GM19372 (cell line): ENCODE data around the gene METAP1.
"Not testable (repeated sequence)": the region's sequence is repeated elsewhere in the genome, so short reads cannot be mapped to it uniquely, and the experiment has no call there.

ENCODE experiments used
- ATAC-seq: cut with Tn5 transposase; IDR thresholded peaks from one replicate; pipeline ENCODE4 v1.9.1; 2021; ENCODE audit warnings: mild to moderate bottlenecking, low read depth, moderate library complexity; ENCODE audit not compliant: unreplicated experiment

METAP1 gene

DNA sequence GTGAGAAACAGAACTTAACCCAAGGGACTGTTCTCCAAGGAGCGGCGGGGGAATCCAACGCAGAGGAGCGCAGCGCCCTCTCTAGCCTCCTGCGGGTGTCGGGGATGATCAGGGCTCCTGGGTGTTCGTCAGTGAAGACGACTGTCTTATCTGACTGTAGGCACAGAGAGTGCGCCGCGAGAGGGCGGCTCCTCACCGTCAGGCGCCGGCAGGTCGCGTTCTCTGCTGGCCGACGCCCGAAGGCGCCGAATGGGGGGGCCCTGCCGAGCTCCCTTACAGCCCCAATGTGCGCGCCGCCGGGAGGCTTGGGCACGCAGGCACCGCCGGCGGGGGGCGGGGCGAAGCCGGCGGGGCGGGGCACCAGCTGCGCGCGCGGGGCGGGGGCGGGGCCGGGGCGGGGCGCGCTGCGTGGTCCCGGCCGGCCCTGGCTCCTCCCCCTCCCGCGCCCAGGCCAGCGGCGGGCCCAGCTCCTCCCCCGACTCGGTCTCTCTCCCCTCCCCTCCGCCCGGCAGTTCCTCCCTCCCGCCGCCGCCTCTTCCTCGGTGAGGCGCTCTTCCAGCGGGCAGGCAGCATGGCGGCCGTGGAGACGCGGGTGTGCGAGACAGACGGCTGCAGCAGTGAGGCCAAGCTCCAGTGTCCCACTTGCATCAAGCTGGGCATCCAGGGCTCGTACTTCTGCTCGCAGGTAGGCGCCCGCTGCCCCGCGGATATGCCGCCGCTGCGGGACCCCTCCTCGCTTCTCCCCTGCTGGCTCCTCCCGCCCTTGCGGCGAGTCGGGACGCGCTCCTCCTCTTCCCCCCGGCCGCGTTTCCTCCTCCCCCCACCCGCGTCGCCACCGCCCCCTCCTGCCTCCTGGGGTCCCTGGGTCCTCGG lies at the start of gene METAP1:
METAP1 (plus strand) TSS at position 539 of the 873 bp plus-strand sequence; CDS start at position 572, 33 bp downstream.
- peak; percentile 90 for ATAC-seq

DNA sequence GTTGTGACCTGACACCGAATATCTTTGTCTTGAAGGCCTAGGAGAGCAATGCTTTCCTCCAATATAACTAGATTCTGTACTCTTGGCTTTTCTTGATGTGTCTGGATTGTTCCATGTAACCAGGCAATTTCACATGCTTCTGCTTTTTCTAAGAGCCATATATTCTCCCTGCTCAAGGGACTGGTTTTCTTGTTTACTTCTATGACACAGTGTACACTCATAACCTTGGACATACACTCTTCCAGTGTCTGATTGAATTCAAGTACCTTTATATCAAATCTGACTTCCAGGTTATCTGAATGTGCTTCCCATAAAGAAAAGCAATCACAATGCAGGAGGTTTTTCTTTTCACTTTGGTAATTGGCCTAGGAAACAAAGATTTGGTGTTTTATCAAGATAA lies 49.2 kb upstream of the METAP1 start:
- no peak for ATAC-seq

- no peak for ATAC-seq
Observed at GRCh38 chr4:98950925-98951324, 44.6 kb upstream of the METAP1 start.

- no peak for ATAC-seq
Observed at GRCh38 chr4:98951710-98952109, 43.8 kb upstream of the METAP1 start.

DNA sequence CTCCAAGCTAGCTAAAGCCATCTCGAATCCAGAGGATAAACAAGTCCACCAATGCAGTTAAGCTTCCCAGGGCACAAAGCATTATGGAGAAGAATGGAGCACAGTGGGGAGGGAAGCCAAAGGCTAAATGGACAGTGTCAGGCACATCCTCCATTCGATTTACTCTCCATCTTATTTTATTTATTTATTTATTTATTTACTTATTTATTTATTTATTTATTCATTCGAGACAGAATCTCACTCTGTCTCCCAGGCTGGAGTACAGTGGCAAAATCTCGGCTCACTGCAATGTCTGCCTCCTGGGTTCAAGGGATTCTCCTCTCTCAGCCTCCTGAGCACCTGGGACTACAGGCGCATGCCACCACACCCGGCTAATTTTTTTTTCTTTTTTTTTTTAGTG lies 40.3 kb upstream of the METAP1 start:
- no peak for ATAC-seq

- ATAC-seq: no peak
Observed at GRCh38 chr4:98958065-98958464, 37.5 kb upstream of the METAP1 start.

DNA sequence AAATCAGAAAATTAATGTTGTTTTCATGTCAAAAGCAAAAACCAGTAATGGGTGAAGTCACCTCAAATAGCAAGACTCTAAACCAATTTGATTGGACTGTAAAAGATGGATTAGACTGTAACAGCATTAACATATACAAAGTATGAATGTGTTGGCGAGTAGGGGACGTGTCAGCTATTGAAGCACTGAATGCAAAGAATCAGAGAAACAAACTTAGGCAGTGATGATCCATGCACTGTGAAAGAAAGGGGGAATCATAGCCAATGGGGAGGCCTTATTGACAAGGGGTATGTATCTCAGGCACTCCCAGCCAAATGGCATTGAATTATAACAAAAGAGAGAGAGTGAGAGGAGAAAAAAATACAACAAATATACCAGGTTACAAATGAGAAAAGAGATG lies 36.1 kb upstream of the METAP1 start:
- ATAC-seq: no peak

DNA sequence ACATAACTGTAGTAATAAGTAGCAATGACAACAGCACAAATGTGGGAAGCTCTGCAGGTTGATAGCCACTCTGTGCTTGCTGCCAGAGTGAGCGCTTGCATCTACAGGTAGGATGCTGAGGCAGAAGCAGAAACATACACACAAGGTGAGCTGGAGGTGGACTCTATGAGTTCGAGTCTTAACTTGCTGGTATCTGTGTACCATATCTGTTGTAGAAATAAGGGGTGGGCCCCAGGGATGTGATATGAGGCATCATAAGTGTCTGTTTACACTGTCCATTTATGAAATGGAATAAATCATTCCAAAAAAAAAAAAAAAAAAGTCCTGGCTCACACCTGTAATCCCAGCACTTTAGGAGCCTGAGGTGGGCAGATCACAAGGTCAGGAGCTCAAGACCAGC lies 33.8 kb upstream of the METAP1 start:
- ATAC-seq: no peak

DNA sequence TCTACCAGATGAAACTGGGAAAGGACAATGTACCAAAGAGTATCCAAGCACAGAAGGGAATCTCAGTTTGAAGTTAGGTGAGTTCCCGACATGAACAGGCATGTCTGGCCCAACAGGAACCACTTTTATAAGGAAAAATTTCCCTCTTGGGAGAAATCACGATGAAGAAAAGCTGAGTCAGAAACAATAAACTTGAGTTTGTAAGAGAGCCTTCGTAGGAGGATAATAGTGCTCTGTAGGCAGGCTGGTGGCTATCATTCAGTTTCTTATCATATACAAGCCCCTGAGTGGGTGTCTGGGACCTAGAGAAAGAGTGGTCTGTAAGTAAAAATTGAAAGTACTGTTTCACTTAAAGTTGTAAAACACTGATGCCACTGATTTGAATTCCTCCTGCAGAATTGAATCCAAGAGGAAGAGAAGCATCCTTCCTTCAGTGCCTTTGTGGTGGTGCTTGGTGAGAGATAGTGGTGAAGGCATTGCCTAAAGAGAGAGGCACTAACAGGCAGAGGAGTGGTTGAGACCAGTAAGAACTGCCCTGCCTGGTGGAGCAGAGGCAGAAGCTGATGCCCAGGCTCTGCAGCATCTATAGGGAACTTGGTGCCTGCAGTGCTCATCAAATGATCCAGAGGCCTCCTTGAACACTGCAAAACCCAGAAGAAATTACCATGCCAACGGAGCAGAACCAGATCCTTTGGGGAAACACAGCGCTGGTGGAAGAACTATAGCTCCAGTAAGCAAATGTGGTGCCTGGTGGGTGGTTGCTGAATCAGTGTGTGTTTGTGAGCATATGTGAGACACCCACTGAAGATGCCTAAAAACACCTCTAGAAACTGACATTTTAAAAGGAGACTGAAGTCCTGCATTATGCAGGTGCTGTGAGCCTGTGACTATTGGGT lies 31.7 kb upstream of the METAP1 start:
- no peak for ATAC-seq

DNA sequence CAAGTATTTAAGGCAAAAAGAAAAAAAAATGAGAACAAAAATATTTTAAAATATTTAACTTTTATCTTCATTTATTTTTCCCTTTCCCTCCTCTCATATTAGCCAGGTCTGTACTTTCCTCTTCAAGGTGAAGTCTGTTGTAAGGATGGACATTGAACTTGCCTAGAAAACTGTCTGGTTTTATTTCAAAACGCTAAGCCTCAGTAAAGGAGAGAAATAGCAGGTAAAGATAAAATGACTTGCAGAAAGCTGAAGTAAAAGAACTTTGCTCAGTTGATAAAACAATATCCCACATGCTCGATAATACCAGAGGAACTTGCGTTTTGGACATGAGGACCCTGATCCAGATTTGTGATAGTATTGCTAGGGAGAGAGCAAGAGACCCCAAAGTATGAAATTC lies 28.6 kb upstream of the METAP1 start:
- no peak for ATAC-seq

GRCh38 chr4:98967786-98968329 lies 27.7 kb upstream of the METAP1 start:
- ATAC-seq: no peak

GRCh38 chr4:98969878-98970785 lies 25.4 kb upstream of the METAP1 start:
- ATAC-seq: no peak

- no peak for ATAC-seq
Observed at GRCh38 chr4:98976716-98977115, 18.8 kb upstream of the METAP1 start.

DNA sequence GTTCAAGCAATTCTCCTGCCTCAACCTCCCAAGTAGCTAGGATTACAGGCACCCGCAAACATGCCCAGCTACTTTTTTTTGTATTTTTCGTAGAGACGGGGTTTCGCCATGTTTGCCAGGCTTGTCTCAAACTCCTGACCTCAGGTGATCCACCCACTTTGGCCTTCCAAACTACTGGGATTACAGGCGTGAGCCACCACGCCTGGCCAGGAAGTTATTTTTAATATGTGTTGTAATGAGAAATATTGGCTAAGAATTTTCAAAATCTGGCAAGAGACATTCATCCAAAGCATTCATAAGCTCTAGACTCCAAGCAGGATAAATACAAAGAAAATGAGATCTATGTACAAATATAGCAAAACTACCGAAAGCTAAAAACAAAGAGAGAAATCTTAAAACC lies 18.0 kb upstream of the METAP1 start:
- ATAC-seq: no peak

DNA sequence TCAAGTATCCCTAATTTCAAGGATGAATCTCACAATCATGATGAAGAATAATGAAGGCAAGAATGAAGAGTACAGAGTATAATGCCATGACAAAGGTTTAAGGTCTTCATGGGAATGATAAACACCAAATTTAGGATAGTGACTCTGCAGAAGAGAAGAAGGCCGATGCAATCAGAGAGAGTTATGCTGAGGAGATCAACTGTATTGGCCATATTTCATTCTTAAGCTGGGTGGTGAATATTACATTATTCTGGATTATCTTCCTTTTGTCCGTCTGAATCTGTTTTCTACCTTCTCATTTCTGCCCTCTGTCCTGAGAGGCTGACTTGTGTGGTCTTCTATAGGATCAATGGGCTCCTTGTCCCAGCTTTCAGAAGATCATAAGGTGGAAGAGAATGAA lies 7.8 kb upstream of the METAP1 start:
- ATAC-seq: no peak

DNA sequence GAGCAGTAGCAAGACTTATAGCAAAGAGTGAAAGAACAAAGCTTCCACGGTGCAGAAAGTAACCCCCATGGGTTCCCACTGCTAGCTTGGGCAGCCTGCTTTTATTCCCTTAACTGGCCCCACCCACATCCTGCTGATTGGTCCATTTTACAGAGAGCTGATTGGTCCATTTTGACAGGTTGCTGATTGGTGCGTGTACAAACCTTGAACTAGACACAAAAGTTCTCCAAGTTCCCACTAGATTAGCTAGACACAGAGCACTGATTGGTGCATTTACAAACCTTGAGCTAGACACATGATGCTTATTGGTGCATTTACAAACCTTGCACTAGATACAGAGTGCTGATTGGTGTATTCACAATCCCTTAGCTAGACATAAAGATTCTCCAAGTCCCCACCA lies 2.7 kb upstream of the METAP1 start:
- ATAC-seq: not testable (repeated sequence)

GRCh38 chr4:98993419-98994071 lies 2.0 kb upstream of the METAP1 start:
- no peak for ATAC-seq

DNA sequence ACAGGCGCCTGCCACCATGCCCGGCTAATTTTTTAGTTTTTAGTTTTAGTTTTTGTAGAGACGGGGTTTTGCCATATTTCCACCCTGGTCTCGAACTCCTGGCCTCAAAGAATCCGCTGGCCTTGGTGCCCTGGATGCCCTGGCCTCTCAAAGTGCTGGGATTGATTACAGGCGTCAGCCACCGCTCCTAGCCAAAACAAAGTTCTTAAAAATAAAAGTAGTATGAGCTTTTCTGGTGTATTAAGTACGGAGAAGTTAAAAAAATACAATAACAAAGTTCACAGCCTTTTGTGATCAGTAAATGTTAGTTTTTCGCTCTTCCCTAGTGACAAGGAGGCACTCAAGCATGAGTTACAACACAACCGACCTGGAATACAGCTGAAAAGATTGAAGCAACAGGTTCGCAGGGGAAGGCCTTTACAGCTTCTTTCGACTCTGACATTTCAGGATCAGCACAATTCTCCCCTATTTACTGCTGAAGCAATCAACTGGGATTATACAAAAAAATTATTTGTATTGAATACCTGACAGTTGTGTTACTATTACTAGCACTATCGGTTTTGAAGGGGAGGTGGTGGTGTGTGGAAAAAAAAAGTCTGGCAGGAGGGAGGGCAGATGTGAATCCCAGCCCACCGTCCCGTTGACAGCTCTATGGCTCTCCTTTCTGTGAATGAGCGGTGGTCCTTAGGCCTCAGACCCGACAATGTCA lies 893 bp upstream of the METAP1 start:
- ATAC-seq: no peak
